Left renal pelvis (tissue), 4 donors: Measurements from ENCODE around the gene HACD3. TPM values are rescaled to one million over a fixed set of nuclear protein-coding genes. Genes with fewer than 3 reads are reported as not detected.

Source experiments
- polyA plus RNA-seq, 4 donors: library from polyadenylated mRNA; unstranded; fragments of 120-200 nt; gene quantifications; one replicate each; pipeline ENCODE4 v1.2.1, GENCODE V29; 2013; ENCODE audit not compliant: insufficient read length in 4 of 4

The HACD3 gene
- polyA plus RNA-seq, 4 donors: 109 to 193 (median 175) TPM

Other genes starting within 250 kb of the HACD3 start
- gene PARP16, start 243.6 kb upstream of the HACD3 start, polyA plus RNA-seq: 10 to 100 TPM; 17.7 to 24.0 (median 19.4) TPM
- not detected for gene RNU5A-1, start 234.4 kb upstream of the HACD3 start, polyA plus RNA-seq
- gene RNU5B-1, start 225.8 kb upstream of the HACD3 start, polyA plus RNA-seq: not detected
- 10 to 100 TPM in 1 of 4 donors, 1 to 10 TPM in 3; 4.1 to 11.9 (median 7.3) TPM for gene IGDCC3, start 152.5 kb upstream of the HACD3 start, polyA plus RNA-seq
- gene IGDCC4, start 107.5 kb upstream of the HACD3 start, polyA plus RNA-seq: 10 to 100 TPM; 12.5 to 16.6 (median 14.4) TPM
- 10 to 100 TPM; 22.9 to 30.0 (median 25.9) TPM for gene DPP8, start 12.8 kb upstream of the HACD3 start, polyA plus RNA-seq
- 10 to 100 TPM; 36.2 to 55.9 (median 48.2) TPM for gene INTS14, start 80.7 kb downstream of the HACD3 start, polyA plus RNA-seq
- 10 to 100 TPM; 15.2 to 28.3 (median 20.5) TPM for gene SLC24A1, start 91.5 kb downstream of the HACD3 start, polyA plus RNA-seq